ENCODE measurements around the gene TRIM29. TPM values are rescaled to one million over a fixed set of nuclear protein-coding genes. Genes with fewer than 3 reads are reported as not detected.
A peak's percentile ranks its signal among the peaks of the same experiment; 100 is the strongest.

The TRIM29 gene
- total and polyA plus RNA-seq, 12 donors: 0.17 to 0.64 (median 0.30) TPM; not detected in 9

GRCh38 chr11:120170741-120171261, 32.9 kb upstream of the TRIM29 start:
- no peak overlapping the region for H3K27ac ChIP-seq
- no peak for ATAC-seq
- TF ChIP-seq CTCF (IDR thresholded peaks at IDR 0.05): no peak
- H3K4me3 ChIP-seq: no peak overlapping the region
- peaks cover 3 to 32% (median 17%) of the 10 kb centered on the region in 9 donors for H3K4me1 ChIP-seq
- intact Hi-C loops (cut with DNase I): loop anchor here in 5 of 10 donors (5.0 kb wide), 4 partner anchors 42 to 132 kb away; partner anchors contain the start of gene OAF (in 1 of the 5)
- no peaks in the 10 kb centered on the region for H3K36me3 ChIP-seq
- peaks cover 0 to 93% (median 56%) of the 10 kb centered on the region in 7 donors for H3K27me3 ChIP-seq
- 88 to 92% methylated on average over 12 of the region's 12 CpGs for WGBS, 2 donors
- DNase-seq: no peak
- H3K9me3 ChIP-seq: peaks cover 0 to 5% (median 0%) of the 10 kb centered on the region in 11 donors

DNA sequence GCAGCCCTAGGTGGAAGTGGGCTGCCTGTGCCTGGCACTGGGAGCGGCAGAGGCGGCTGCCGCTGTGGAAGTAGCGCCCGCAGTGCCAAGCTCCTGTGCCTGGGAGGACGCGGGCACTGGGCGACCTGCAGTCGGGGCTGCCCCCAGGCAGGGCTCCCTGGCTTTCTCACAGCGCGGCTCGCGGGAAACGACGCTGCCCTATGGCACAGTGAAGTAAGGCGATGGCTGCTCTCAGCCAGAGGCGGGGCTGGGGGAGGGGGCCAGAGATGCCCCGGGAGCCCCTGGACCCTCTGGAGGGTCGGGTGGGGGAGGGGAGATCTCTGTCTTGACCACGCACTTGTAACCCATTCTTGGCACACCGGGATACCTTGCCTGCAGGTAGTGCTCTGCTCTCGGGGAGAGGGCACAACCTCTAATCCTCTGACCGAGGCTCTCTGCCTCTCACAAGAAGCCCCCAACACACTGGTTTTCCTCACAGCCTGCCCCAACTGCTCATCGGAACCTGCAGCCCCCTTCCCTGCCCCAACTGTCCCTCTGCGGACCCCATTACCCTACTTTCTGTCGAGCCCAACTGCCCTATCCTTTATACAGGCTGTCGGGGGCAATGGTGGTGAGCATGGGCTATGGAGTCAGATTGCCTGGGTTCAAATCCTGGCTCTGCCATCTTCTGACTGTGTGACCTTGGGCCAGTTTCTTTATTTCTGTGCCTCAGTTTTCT, 32.2 kb upstream of the TRIM29 start:
- ATAC-seq: peak in 1 of 8 donors; percentile 14
- peaks cover 0 to 95% (median 61%) of the 10 kb centered on the region in 7 donors for H3K27me3 ChIP-seq
- intact Hi-C loops (cut with DNase I): loop anchor here in 5 of 10 donors (2.0 to 5.0 kb wide), 5 partner anchors 42 to 133 kb away; partner anchors contain the start of gene OAF (in 1 of the 5)

DNA sequence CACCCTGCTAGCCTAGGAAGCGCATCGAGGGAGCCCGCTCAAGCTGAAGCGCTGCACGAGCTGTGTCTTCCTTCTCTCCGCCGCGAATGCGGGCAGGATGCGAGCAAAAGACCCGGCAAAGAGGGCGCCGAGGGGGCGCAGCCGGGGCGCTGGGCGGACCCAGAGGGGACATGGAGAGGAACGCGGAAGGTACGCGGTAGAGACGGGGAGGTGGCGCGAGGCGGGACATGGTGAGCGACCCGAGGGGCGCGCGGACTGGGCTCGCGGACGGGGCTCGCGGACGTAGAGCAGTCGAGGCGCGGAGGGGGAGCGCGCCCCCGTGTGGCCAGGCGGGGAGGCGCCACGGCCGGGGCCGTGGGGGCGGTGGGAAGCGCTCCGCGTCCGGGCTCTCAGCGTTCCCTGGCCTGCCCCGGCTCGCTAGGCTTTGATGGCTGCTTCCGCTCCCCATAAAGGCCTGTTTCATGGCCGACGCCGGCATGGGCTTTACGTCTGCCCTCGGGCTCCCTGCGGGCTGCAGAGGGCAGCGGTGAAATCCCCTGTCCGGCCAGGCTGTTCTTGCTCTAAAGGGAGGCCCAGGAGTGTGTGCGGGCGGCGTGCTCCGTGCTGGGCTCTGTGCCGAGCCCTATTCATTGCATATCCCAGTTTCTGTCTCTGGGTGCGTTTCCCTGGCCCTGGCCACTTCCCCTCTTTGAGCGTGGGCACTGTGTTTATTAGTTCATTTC, 31.2 kb upstream of the TRIM29 start:
- H3K9me3 ChIP-seq: peaks cover 0 to 17% (median 0%) of the 10 kb centered on the region in 11 donors
- H3K27ac ChIP-seq: peak overlapping the region in 7 of 10 donors; percentile 9 to 53 (median 37)
- WGBS, 2 donors: 1% methylated on average over 62 to 71 of the region's 71 CpGs
- TF ChIP-seq CTCF (IDR thresholded peaks at IDR 0.05): peak; percentile 80 to 97 (median 93)
- peaks cover 3 to 32% (median 17%) of the 10 kb centered on the region in 9 donors for H3K4me1 ChIP-seq
- H3K27me3 ChIP-seq: peaks cover 0 to 99% (median 67%) of the 10 kb centered on the region in 7 donors
- H3K36me3 ChIP-seq: no peaks in the 10 kb centered on the region
- intact Hi-C loops (cut with DNase I): loop anchor here in 1 of 10 donors (2.0 kb wide), 1 partner anchor 134 kb away; no protein-coding TSS in a partner anchor
- DNase-seq (peak; percentile 44 to 81), ATAC-seq (peak; percentile 83 to 95 (median 92))
- H3K4me3 ChIP-seq: peak overlapping the region; percentile 27 to 62 (median 56)

More for the DNA sequence above, 32.2 kb upstream of the TRIM29 start:
- H3K9me3 ChIP-seq: peaks cover 0 to 10% (median 0%) of the 10 kb centered on the region in 11 donors
- no peak overlapping the region for H3K27ac ChIP-seq
- peak overlapping the region in 1 of 10 donors; percentile 28 for H3K4me3 ChIP-seq
- TF ChIP-seq CTCF (IDR thresholded peaks at IDR 0.05): no peak
- H3K4me1 ChIP-seq: peaks cover 3 to 32% (median 17%) of the 10 kb centered on the region in 9 donors
- WGBS, 2 donors: 47 to 60% methylated on average over 27 of the region's 27 CpGs
- no peaks in the 10 kb centered on the region for H3K36me3 ChIP-seq
- no peak for DNase-seq
